ENCODE measurements around the gene AQP9. TPM values are rescaled to one million over a fixed set of nuclear protein-coding genes. Genes with fewer than 3 reads are reported as not detected.
"Not testable (repeated sequence)": the region's sequence is repeated elsewhere in the genome, so short reads cannot be mapped to it uniquely, and the experiment has no call there.

The AQP9 gene
- total RNA-seq, 1 donor from 2014 or later, result 0.43 TPM

DNA sequence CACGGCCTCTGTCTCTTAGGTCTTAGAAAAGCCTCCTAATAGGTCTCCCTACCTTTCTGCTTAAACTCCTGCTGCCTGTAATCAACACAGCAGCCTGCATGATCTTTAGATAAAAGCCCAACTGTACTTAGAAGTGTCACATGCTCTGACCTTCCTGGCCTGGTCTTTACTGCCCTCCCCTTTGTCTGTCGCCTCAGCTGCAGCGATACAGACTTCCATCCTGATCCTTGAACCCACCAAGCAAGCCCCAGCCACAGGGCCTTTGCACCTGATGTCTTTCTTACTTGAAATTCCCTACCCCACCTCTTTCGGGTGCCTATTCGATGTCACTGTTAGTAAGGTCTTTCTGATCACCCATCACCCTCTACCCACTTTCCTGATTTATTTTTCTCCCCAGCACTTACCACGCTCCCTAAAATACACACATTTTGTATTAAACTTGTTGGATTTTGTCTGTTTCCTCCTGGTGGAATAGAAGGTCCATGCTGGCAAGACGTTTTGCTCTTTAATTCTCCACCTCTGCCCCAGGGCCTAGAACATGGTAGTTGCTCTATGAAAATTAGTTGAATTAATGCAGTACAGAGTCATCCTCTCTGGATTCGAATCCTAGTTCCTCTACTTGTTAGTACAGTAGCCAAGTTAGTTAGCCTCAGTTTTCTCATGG is 51.1 kb downstream of the AQP9 start:
- DNase-seq (ENCODE audit: low spot score in 2 of 2), result no peak
- no peaks in the 10 kb centered on the region for H3K9me3 ChIP-seq
- TF ChIP-seq, protein P1, sequence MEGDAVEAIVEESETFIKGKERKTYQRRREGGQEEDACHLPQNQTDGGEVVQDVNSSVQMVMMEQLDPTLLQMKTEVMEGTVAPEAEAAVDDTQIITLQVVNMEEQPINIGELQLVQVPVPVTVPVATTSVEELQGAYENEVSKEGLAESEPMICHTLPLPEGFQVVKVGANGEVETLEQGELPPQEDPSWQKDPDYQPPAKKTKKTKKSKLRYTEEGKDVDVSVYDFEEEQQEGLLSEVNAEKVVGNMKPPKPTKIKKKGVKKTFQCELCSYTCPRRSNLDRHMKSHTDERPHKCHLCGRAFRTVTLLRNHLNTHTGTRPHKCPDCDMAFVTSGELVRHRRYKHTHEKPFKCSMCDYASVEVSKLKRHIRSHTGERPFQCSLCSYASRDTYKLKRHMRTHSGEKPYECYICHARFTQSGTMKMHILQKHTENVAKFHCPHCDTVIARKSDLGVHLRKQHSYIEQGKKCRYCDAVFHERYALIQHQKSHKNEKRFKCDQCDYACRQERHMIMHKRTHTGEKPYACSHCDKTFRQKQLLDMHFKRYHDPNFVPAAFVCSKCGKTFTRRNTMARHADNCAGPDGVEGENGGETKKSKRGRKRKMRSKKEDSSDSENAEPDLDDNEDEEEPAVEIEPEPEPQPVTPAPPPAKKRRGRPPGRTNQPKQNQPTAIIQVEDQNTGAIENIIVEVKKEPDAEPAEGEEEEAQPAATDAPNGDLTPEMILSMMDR (IDR thresholded peaks at IDR 0.05), result no peak
- intact Hi-C loops (cut with DNase I), result no loop called here
- H3K4me3 ChIP-seq, result no peak overlapping the region
- no peaks in the 10 kb centered on the region for H3K27me3 ChIP-seq
- H3K27ac ChIP-seq, result no peak overlapping the region
- H3K36me3 ChIP-seq, result no peaks in the 10 kb centered on the region
- H3K4me1 ChIP-seq, result no peaks in the 10 kb centered on the region

DNA sequence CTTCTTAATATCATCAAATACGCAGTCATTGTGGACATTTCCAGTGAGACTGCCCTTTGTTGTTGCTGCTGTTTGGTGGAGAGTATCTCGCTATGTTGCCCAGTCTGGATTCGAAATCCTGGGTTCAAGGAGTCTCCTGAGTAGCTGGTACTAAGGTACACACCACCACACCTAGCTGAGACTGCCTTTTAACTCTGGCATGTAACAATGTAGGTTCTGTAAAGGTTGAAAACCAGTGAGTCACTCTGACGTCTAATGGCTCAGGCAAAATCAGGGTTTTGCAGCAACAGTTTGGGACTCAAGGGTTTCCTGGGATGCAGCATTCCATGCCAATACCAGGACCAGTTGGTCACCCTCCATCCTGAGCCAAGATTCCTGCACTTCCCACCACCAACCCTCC is 52.2 kb downstream of the AQP9 start:
- no peaks in the 10 kb centered on the region for H3K36me3 ChIP-seq
- DNase-seq (ENCODE audit: low spot score in 2 of 2), result no peak
- no peak overlapping the region for H3K27ac ChIP-seq
- no peak overlapping the region for H3K4me3 ChIP-seq
- no peaks in the 10 kb centered on the region for H3K9me3 ChIP-seq
- TF ChIP-seq, protein P1 (IDR thresholded peaks at IDR 0.05), result no peak
- H3K27me3 ChIP-seq, result no peaks in the 10 kb centered on the region
- intact Hi-C loops (cut with DNase I), result no loop called here
- H3K4me1 ChIP-seq, result no peaks in the 10 kb centered on the region

DNA sequence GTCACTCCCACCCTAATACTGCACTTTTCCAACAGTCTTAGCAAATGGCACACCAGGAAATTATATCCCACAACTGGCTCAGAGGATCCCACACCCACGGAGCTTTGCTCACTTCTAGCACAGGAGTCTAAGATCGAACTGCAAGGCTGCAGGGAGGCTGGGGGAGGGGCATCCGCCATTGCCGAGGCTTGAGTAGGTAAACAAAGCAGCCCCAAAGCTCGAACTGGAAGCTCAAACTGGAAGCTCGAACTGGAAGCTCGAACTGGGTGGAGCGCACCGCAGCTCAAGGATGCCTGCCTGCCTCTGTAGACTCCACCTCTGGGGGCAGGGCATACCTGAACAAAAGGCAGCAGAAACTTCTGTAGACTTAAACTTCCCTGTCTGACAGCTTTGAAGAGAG is 55.5 kb downstream of the AQP9 start:
- intact Hi-C loops (cut with DNase I); DNase-seq (ENCODE audit: low spot score in 2 of 2); H3K36me3 ChIP-seq: not testable (repeated sequence)

DNA sequence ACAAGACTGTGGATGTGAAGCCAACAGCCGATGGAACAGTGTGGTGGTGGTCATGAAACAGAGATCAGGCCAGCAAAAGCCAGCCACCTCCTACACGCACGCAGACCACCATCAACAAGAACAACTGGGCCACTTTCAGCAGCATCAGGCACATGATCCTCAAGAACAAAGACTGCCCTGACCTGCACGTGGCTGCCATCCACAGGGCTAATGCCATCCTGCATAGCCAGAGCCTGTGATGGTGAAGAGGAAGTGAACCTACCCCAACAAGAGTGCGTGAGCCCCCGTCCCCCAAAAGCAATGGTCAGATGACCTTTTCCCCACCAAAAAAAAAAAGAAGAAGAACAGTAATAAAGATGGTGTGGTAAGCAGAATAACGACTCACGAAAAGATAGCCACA is 62.6 kb downstream of the AQP9 start:
- Histone ChIP-seq H3K27me3 (no peaks in the 10 kb centered on the region), H3K4me3 (no peak overlapping the region), H3K27ac (no peak overlapping the region), H3K9me3 (no peaks in the 10 kb centered on the region), H3K36me3 (no peaks in the 10 kb centered on the region), H3K4me1 (no peaks in the 10 kb centered on the region)
- no peak for DNase-seq (ENCODE audit: low spot score in 2 of 2)
- TF ChIP-seq, protein P1 (IDR thresholded peaks at IDR 0.05), result no peak
- intact Hi-C loops (cut with DNase I), result no loop called here

More for the DNA sequence above, 55.5 kb downstream of the AQP9 start:
- H3K27me3 ChIP-seq, H3K4me3 ChIP-seq, H3K9me3 ChIP-seq, H3K4me1 ChIP-seq, H3K27ac ChIP-seq: not testable (repeated sequence)

DNA sequence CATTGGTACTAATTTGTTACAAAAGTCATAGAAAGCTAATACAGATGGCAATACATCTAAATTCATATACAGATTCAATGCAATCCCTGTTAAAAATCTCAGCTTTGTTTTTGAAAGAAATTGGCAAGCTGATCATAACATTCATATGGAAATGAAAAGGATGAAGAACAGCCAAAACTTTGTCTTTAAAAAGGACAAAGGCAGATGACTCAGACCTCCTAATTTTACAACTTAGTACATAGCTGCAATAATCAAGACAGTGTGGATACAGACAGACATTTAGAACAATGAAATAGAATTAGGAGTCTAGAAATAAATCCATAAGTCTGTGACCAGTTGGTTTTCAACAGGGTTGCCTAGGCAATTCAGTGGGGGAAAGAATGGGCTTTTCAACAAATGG is 63.3 kb downstream of the AQP9 start:
- H3K4me1 ChIP-seq, result no peaks in the 10 kb centered on the region
- H3K36me3 ChIP-seq, result no peaks in the 10 kb centered on the region
- no peak overlapping the region for H3K4me3 ChIP-seq
- intact Hi-C loops (cut with DNase I), result no loop called here
- no peak for DNase-seq (ENCODE audit: low spot score in 2 of 2)
- no peaks in the 10 kb centered on the region for H3K27me3 ChIP-seq
- H3K9me3 ChIP-seq, result no peaks in the 10 kb centered on the region
- TF ChIP-seq, protein P1 (IDR thresholded peaks at IDR 0.05), result no peak
- H3K27ac ChIP-seq, result no peak overlapping the region

DNA sequence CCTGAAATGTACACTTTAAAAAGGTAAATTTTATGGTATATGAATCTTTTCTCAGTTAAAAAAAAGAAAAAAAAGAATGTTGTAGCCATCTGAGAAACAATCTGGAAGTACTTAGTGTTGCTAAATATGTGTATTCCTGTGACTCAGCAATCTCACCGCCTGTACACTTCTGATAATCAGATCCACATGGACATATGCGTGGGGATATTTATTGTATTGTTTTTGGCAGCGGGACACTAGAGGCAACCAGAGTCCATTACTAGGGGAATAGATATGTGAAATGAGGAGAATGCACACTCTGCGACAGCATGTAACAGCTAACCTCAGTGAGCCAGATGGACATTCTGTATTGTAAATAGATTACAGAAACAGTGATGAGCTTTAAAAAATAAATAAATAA is 65.4 kb downstream of the AQP9 start:
- no peak for DNase-seq (ENCODE audit: low spot score in 2 of 2)
- Histone ChIP-seq H3K9me3 (no peaks in the 10 kb centered on the region), H3K27ac (no peak overlapping the region), H3K36me3 (no peaks in the 10 kb centered on the region), H3K4me3 (no peak overlapping the region), H3K27me3 (no peaks in the 10 kb centered on the region), H3K4me1 (no peaks in the 10 kb centered on the region)
- intact Hi-C loops (cut with DNase I), result no loop called here
- TF ChIP-seq, protein P1 (IDR thresholded peaks at IDR 0.05), result no peak

Measured in ascending aorta (tissue), 2 donors.